Adrenal gland (tissue), 5 donors: ENCODE data around the gene PLA2G4D.
"Not testable (repeated sequence)": the region's sequence is repeated elsewhere in the genome, so short reads cannot be mapped to it uniquely, and the experiment has no call there.

ENCODE experiments used
- POLR2A ChIP-seq, 2 donors: fragments of 450-650 bp; IDR thresholded peaks; one replicate each; pipeline ENCODE4 v1.6.1; 2017; ENCODE audit warnings: antibody characterized with exemption in 2 of 2, mild to moderate bottlenecking in 2 of 2, moderate library complexity in 1 of 2
- TF ChIP-seq, protein P1 (sequence below), 6 experiments: fragments of 450-650 bp in 4 of 6; fragments of 200-600 bp in 2 of 6; sonication (generic) in 1 of 6; IDR thresholded peaks; 1 replicate in 5 of 6; 2 replicates in 1 of 6; pipeline versions ENCODE4 v1.5.1 to v1.8.0; 2016 to 2021; ENCODE audit warnings: antibody characterized with exemption in 6 of 6, mild to moderate bottlenecking in 2 of 6, moderate library complexity in 1 of 6
- donor health status: DM: no; HTN: no; CAD: no.

- not testable (repeated sequence) for TF ChIP-seq POLR2A (IDR thresholded peaks at IDR 0.05)
- TF ChIP-seq, protein P1, sequence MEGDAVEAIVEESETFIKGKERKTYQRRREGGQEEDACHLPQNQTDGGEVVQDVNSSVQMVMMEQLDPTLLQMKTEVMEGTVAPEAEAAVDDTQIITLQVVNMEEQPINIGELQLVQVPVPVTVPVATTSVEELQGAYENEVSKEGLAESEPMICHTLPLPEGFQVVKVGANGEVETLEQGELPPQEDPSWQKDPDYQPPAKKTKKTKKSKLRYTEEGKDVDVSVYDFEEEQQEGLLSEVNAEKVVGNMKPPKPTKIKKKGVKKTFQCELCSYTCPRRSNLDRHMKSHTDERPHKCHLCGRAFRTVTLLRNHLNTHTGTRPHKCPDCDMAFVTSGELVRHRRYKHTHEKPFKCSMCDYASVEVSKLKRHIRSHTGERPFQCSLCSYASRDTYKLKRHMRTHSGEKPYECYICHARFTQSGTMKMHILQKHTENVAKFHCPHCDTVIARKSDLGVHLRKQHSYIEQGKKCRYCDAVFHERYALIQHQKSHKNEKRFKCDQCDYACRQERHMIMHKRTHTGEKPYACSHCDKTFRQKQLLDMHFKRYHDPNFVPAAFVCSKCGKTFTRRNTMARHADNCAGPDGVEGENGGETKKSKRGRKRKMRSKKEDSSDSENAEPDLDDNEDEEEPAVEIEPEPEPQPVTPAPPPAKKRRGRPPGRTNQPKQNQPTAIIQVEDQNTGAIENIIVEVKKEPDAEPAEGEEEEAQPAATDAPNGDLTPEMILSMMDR (IDR thresholded peaks at IDR 0.05): not testable (repeated sequence)
These were observed 2.5 kb downstream of the PLA2G4D start for GRCh38 chr15:42091753-42092397.
